ENCODE measurements around the gene SLC36A4. TPM values are rescaled to one million over a fixed set of nuclear protein-coding genes. Genes with fewer than 3 reads are reported as not detected.
"Not testable (repeated sequence)": the region's sequence is repeated elsewhere in the genome, so short reads cannot be mapped to it uniquely, and the experiment has no call there.

The SLC36A4 gene
- total RNA-seq, 1 donor from 2014 or later, result 11.8 TPM

- no peak for DNase-seq (ENCODE audit: low read depth)
These were observed 3.0 kb downstream of the SLC36A4 start for GRCh38 chr11:93194673-93195291.

DNA sequence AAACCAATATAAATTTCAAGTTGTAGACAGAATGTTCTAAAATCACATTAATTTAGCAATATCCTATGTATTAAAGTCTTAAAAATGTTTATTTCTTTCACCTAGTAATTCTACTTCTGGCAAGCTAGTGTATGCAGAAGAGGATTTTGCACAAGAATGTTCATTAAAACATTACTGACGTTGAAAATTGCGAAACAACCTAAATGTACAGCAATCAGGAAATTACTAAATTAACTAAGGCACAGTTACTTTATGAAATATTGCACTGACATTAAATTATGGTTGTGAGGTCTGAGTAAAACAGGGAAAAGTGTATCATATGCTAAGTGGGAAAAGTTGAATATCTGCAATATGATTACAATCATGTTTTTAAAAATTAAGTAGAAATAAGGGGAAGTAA lies 4.1 kb downstream of the SLC36A4 start:
- DNase-seq (ENCODE audit: low read depth), result no peak

- no peak for DNase-seq (ENCODE audit: low read depth)
These were observed 5.6 kb downstream of the SLC36A4 start for GRCh38 chr11:93192163-93192562.

GRCh38 chr11:93189462-93189861 lies 8.3 kb downstream of the SLC36A4 start:
- no peak for DNase-seq (ENCODE audit: low read depth)

DNA sequence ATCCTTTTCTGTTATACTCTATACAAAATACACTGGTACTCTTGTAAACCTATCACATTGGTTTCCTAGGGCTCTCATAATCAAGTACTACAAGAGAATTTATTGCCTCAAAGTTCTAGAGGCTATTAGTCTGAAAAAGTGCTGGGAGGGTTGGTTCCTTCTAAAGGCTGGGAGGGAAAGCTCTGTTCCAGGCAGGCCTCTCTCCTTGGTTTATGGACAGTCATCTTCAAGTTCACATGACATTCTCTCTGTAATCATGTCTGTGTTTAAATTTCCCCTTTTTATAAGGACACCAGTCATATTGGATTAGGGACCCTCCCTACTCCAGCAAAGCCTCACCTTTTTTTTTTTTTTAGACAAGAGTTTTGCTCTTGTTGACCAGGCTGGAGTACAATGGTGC lies 9.1 kb downstream of the SLC36A4 start:
- DNase-seq (ENCODE audit: low read depth), result no peak

DNA sequence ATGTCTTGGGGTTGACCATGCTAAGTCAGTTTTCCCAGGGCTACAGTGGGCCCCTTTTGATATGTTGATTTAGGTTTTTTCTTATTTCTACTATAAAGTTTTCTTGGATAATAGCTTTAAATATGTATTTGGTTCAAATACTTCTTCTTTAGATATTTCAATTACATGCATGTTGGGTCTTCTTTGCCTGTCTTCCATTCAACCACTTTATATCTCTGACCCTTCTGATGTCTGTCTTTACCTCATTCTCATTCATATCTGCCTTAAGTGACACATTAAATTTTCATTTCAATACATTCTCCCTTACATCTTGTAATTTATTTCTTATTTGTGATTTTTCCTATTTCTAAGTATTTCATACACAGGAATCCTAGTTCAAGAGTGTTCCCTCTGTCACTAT lies 10.5 kb downstream of the SLC36A4 start:
- DNase-seq (ENCODE audit: low read depth), result no peak

DNA sequence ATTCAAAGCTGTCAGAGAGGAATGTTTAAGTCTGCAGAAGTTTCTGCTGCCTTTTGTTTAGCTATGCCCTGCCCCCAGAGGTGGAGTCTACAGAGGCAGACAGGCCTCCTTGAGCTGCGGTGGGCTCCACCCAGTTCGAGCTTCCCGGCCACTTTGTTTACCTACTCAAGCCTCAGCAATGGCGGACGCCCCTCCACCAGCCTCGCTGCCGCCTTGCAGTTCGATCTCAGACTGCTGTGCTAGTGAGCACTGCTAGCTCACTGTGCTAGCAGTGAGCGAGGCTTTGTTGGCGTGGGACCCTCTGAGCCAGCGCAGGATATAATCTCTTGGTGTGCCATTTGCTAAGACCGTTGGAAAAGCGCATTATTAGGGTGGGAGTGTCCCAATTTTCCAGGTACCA lies 19.9 kb downstream of the SLC36A4 start:
- DNase-seq (ENCODE audit: low read depth), result not testable (repeated sequence)

DNA sequence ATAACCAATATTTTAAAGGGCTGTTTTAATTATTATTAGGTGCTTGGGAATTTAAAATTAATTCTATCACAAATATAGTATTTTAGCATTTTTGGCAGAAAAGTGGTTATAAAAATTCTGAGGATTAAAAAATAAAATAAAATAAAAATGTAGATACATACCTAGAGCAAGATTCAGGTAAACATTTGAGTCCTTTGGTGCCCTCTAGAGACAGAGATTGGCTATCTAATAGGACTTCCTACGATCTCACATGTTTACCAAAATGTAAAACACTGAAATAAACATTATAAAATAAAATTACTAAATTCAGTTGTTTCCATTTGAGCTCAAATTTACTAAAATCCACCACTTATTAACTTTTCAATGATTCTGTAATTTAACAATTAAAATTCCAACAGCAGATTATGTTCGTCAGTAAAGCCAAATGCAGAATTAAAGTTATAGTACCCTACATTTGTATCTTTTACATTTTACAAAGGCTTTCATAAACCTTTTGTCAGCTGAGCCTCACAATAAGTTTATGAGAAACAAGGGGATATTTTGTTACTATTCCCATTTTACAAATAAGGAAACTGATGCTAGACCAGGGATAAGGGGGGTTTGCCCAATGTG lies 27.7 kb downstream of the SLC36A4 start:
- DNase-seq (ENCODE audit: low read depth), result peak; percentile 37

GRCh38 chr11:93169143-93169542 lies 28.6 kb downstream of the SLC36A4 start:
- no peak for DNase-seq (ENCODE audit: low read depth)

DNA sequence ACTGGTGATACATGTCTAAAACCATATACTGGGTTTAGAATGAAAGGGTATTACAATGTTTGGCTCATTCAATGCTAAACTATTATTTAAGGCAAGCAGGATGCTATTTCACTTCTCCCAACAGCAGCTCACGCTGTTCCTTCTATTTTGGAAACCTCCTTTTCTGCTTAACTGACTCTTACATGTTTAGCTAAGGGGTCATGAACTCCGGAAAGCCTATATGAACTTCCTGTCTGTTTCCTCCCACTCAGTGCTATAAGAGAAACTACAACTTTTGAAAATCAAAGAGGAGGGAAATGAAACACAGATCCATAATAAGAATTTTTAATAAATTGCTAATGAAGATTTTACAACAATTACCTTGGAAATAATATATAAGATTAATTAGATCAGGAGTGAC lies 30.9 kb downstream of the SLC36A4 start:
- DNase-seq (ENCODE audit: low read depth), result no peak

- DNase-seq (ENCODE audit: low read depth), result no peak
These were observed 31.6 kb downstream of the SLC36A4 start for GRCh38 chr11:93166194-93166593.

- DNase-seq (ENCODE audit: low read depth), result no peak
These were observed 37.0 kb downstream of the SLC36A4 start for GRCh38 chr11:93160808-93161207.

- DNase-seq (ENCODE audit: low read depth), result no peak
These were observed 37.6 kb downstream of the SLC36A4 start for GRCh38 chr11:93160156-93160555.

DNA sequence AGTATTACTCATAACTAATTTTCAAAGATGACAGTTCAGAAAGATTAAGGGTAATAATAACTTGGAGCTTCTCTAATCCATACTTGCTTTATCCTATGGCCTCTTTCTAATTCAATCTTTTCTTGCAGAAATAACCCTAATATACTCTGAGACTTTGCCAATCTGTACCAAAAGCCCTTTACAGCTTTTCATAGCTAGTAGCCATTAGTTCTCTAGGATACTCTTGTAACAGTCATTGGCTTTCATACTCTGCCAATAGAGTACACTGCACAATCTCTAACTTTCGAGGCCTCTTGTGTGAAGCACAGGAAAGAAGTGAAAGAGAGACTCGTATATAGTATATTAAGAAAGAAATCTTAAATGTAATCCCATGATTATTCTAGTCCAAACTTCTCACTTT lies 38.1 kb downstream of the SLC36A4 start:
- no peak for DNase-seq (ENCODE audit: low read depth)

- no peak for DNase-seq (ENCODE audit: low read depth)
These were observed 42.1 kb downstream of the SLC36A4 start for GRCh38 chr11:93155738-93156137.

- DNase-seq (ENCODE audit: low read depth), result peak; percentile 51
These were observed 52.3 kb downstream of the SLC36A4 start for GRCh38 chr11:93145390-93145915.

- no peak for DNase-seq (ENCODE audit: low read depth)
These were observed 54.0 kb downstream of the SLC36A4 start for GRCh38 chr11:93143800-93144199.

DNA sequence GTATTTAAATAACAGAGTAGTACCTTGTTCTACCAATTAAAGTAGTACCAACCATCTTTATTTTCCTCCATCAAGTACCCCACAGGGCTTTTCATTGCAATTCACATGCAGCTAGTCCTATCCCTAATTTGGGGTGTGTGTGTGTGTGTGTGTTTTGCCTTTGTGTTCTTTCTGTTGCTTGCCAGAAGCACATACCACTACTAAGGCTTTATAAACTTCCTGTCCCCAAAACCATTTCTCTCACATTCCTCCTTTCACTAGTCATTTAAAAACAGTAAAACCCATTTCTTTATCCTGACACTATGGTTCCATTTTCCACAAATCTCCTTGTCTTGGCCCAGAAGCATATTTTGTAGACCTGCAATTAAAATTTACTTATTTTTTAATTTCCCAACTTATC lies 54.6 kb downstream of the SLC36A4 start:
- DNase-seq (ENCODE audit: low read depth), result no peak

DNA sequence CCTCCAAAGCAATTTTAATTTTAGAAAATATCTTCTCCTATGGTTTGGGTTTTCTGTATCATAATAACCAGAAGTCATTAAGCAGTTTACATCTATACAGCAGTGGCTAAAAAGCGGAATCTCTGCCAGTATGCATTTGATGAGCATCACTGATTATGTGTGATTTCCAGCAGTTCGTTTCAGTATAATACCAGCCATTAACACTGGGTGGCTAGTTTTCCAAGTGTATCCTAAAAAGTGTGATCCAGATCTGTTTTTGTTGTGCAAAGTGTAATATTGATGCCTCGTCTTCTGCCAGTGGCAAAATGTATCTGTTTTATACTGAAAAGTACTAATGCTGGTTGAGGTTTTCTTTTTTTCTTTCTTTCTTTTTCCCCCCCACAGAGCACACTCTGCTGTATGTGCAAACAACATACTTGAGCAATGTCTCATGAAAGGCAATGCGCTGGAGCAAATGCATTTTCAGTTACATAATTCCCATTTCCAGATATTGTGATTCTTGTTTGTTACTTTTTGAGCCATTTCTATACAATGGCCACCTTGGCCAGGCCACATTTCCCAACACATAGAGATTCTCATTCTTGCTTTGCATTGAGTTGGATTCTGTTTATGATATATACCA lies 64.2 kb downstream of the SLC36A4 start:
- DNase-seq (ENCODE audit: low read depth), result peak; percentile 12

DNA sequence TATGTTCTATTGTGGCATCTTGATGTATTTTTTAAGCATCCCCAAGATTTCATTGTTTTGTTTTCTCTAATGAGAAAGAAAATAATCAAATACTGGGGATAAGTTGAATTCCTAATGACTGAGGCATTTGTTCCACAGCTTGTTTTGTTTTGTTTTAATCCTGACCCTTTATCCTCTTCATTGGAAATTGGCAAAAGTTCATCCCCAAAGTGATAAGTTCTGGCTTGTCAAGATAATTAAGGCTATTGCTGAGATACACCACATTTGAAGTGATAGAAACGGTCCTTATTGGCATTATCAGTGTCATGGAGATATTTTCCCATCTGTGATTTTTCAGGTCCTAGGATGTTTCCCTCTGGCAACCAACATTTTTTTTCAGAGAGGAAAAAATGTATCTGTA lies 65.0 kb downstream of the SLC36A4 start:
- DNase-seq (ENCODE audit: low read depth), result no peak

- DNase-seq (ENCODE audit: low read depth), result peak; percentile 53
These were observed 66.1 kb downstream of the SLC36A4 start for GRCh38 chr11:93131709-93132108.

GRCh38 chr11:93128574-93128973 lies 69.2 kb downstream of the SLC36A4 start:
- no peak for DNase-seq (ENCODE audit: low read depth)

All from myocyte (in vitro differentiated cells).